Measurements from ENCODE around the gene FITM1. TPM values are rescaled to one million over a fixed set of nuclear protein-coding genes. Genes with fewer than 3 reads are reported as not detected.

The FITM1 gene
- total RNA-seq, 1 experiment from 2014 or later = 0.72 TPM

GRCh38 chr14:24156840-24157239 lies 26.4 kb downstream of the FITM1 start:
- no peak for DNase-seq
- Mint-ChIP-seq H3K27me3 (ENCODE audit: low read depth) (no peaks in the 10 kb centered on the region; the same call in 1 of the 2 replicates), H3K4me1 (peaks cover 9 to 10% of the 10 kb centered on the region in 2 experiments), H3K36me3 (ENCODE audit: insufficient read depth in 1 of 3, low read depth in 3 of 3) (peaks cover 37 to 64% (median 57%) of the 10 kb centered on the region in 3 experiments), H3K4me3 (no peak overlapping the region), H3K9me3 (no peaks in the 10 kb centered on the region), H3K27ac (no peak overlapping the region)
- H2AK5ac ChIP-seq (ENCODE audit: insufficient read length, low read length) = no peak overlapping the region
- no peak overlapping the region for H4K91ac ChIP-seq (ENCODE audit: insufficient read length, low read depth, low read length)
- H3K4me2 ChIP-seq (ENCODE audit: insufficient read depth, insufficient read length, low read length) = no peak overlapping the region
- no peak overlapping the region for H3K14ac ChIP-seq (ENCODE audit: insufficient read depth, low read length)
- no peak overlapping the region for H2BK15ac ChIP-seq (ENCODE audit: low read depth, low read length)
- no peak overlapping the region for H3T11ph ChIP-seq (ENCODE audit: low read length)
- H2BK20ac ChIP-seq (ENCODE audit: low read depth, low read length, poor library complexity, severe bottlenecking) = no peak overlapping the region
- H3K23ac ChIP-seq (ENCODE audit: insufficient read length, low read depth, low read length) = no peak overlapping the region
- no peak overlapping the region for H2BK12ac ChIP-seq (ENCODE audit: insufficient read length, low read depth, low read length)
- no peak for TF ChIP-seq CTCF (conservative IDR thresholded peaks at IDR 0.05)
- H4K8ac ChIP-seq (replicated peaks; ENCODE audit: insufficient read length, low read depth, low read length) = no peak overlapping the region
- no peak overlapping the region for H3K18ac ChIP-seq (ENCODE audit: insufficient read length, low read depth, low read length)
- no peak overlapping the region for H2AFZ ChIP-seq (ENCODE audit: low read length)
- H3K4me1 ChIP-seq (ENCODE audit: insufficient read depth, low read length) = no peaks in the 10 kb centered on the region
- no peak overlapping the region for H3K9ac ChIP-seq (ENCODE audit: extremely low read depth, insufficient read length, low read length)
- H2BK120ac ChIP-seq (ENCODE audit: low read depth, low read length, poor library complexity, severe bottlenecking) = no peak overlapping the region
- H3K79me1 ChIP-seq (ENCODE audit: insufficient read depth, low read depth, low read length, poor library complexity, severe bottlenecking) = no peaks in the 10 kb centered on the region
- no peaks in the 10 kb centered on the region for H3K27me3 ChIP-seq (ENCODE audit: insufficient read depth, low read length)
- no peaks in the 10 kb centered on the region for H3K79me2 ChIP-seq (ENCODE audit: insufficient read depth, low read length)
- H3K9me3 ChIP-seq (ENCODE audit: control insufficient read depth, low read depth, low read length) = no peaks in the 10 kb centered on the region
- H3K56ac ChIP-seq (ENCODE audit: insufficient read length, low read depth, low read length) = no peak overlapping the region
- H4K20me1 ChIP-seq (ENCODE audit: control insufficient read depth, insufficient read depth, insufficient read length) = no peaks in the 10 kb centered on the region
- no peak overlapping the region for H4K5ac ChIP-seq (ENCODE audit: insufficient read length, low read depth, low read length)
- WGBS (ENCODE audit: extremely low coverage, insufficient read length, low lambda C conversion rate) = no CpG with 5 or more reads among the region's 1 CpG
- no peak overlapping the region for H3K27ac ChIP-seq (ENCODE audit: insufficient read length, low read depth, low read length)
- H3K4ac ChIP-seq (ENCODE audit: low read depth, low read length) = no peak overlapping the region
- H2BK5ac ChIP-seq (ENCODE audit: insufficient read length, low read length) = no peak overlapping the region
- H3K23me2 ChIP-seq (ENCODE audit: insufficient read length, low read depth, low read length, poor library complexity, severe bottlenecking) = no peaks in the 10 kb centered on the region

All from H9 (cell line).